GM19324 (cell line): ENCODE data around the gene RALGPS1.
"Not testable (repeated sequence)": the region's sequence is repeated elsewhere in the genome, so short reads cannot be mapped to it uniquely, and the experiment has no call there.

Experiments used
- ATAC-seq: cut with Tn5 transposase; IDR thresholded peaks from one replicate; pipeline ENCODE4 v1.9.1; 2021; ENCODE audit warnings: mild to moderate bottlenecking, moderate library complexity; ENCODE audit not compliant: unreplicated experiment, low FRiP score

RALGPS1 gene

GRCh38 chr9:127144670-127145445 is 230.3 kb downstream of the RALGPS1 start:
- no peak for ATAC-seq

GRCh38 chr9:127146841-127147240 is 232.3 kb downstream of the RALGPS1 start:
- not testable (repeated sequence) for ATAC-seq

- ATAC-seq = no peak
Observed at GRCh38 chr9:127147251-127147650, 232.7 kb downstream of the RALGPS1 start.

- ATAC-seq = no peak
Observed at GRCh38 chr9:127148014-127148413, 233.4 kb downstream of the RALGPS1 start.

- ATAC-seq = no peak
Observed at GRCh38 chr9:127149010-127149409, 234.4 kb downstream of the RALGPS1 start.

- ATAC-seq = no peak
Observed at GRCh38 chr9:127149463-127150390, 235.1 kb downstream of the RALGPS1 start.

- no peak for ATAC-seq
Observed at GRCh38 chr9:127153501-127153900, 238.9 kb downstream of the RALGPS1 start.

- ATAC-seq = no peak
Observed at GRCh38 chr9:127154003-127154389, 239.4 kb downstream of the RALGPS1 start.

GRCh38 chr9:127154390-127155191 is 240.0 kb downstream of the RALGPS1 start:
- no peak for ATAC-seq

GRCh38 chr9:127155314-127155960 is 240.9 kb downstream of the RALGPS1 start:
- ATAC-seq = no peak

GRCh38 chr9:127158786-127159324 is 244.3 kb downstream of the RALGPS1 start:
- no peak for ATAC-seq

- ATAC-seq = no peak
Observed at GRCh38 chr9:127159325-127159801, 244.8 kb downstream of the RALGPS1 start.

- ATAC-seq = no peak
Observed at GRCh38 chr9:127159949-127160610, 245.5 kb downstream of the RALGPS1 start.

- ATAC-seq = no peak
Observed at GRCh38 chr9:127161081-127161624, 246.6 kb downstream of the RALGPS1 start.

GRCh38 chr9:127162046-127162863 is 247.7 kb downstream of the RALGPS1 start:
- ATAC-seq = no peak

GRCh38 chr9:127162864-127163365 is 248.3 kb downstream of the RALGPS1 start:
- no peak for ATAC-seq

GRCh38 chr9:127163409-127163808 is 248.8 kb downstream of the RALGPS1 start:
- no peak for ATAC-seq

- no peak for ATAC-seq
Observed at GRCh38 chr9:127165116-127165515, 250.5 kb downstream of the RALGPS1 start.
